Body of pancreas (tissue), 4 donors: Measurements from ENCODE around the gene ZNF584.
"Not testable (repeated sequence)": the region's sequence is repeated elsewhere in the genome, so short reads cannot be mapped to it uniquely, and the experiment has no call there.

ENCODE experiments used
- CTCF ChIP-seq, 7 experiments: fragments of 450-650 bp in 4 of 7; fragments of 200-600 bp in 3 of 7; sonication (generic) in 3 of 7; IDR thresholded peaks; one replicate each; pipeline ENCODE4 v1.5.1; 2016 to 2019; ENCODE audit warnings: antibody characterized with exemption in 7 of 7
- POLR2A ChIP-seq, 3 donors: fragments of 450-650 bp; IDR thresholded peaks; one replicate each; pipeline ENCODE4 v1.6.1; 2016; ENCODE audit warnings: antibody characterized with exemption in 3 of 3, mild to moderate bottlenecking in 2 of 3

DNA sequence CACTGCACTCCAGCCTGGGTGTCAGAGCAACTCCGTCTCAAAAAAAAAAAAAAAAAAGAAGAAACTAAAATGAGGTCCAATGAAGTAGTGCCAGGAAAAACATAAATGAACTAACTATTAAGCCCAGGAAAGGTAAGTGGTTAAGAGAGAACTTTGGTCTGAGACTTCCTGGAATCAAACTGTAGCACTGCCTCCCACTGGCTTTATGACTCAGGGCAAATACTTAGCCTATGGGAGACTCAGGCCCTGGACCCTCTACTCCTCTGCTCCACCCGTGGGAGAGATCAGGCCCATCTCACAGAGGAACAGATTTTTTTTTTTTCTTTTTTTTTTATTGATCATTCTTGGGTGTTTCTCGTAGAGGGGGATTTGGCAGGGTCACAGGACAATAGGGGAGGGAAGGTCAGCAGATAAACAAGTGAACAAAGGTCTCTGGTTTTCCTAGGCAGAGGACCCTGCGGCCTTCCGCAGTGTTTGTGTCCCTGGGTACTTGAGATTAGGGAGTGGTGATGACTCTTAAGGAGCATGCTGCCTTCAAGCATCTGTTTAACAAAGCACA lies 4.5 kb upstream of the ZNF584 start:
- not testable (repeated sequence) for TF ChIP-seq CTCF, POLR2A (IDR thresholded peaks at IDR 0.05)
